H7 (cell line): ENCODE results near the gene GSN. TPM values are rescaled to one million over a fixed set of nuclear protein-coding genes. Genes with fewer than 3 reads are reported as not detected.

Experiments
- DNase-seq: peaks from one replicate; pipeline ENCODE4 v3.0.0; 2012
- H3K27me3 ChIP-seq: 2 replicates; pipeline ENCODE4 v1.6.0; 2011; ENCODE audit warnings: mild to moderate bottlenecking, low read length; ENCODE audit not compliant: control insufficient read depth, insufficient read depth
- H3K36me3 ChIP-seq: replicated peaks from 2 replicates; pipeline ENCODE4 v1.5.1; 2011; ENCODE audit warnings: low read length; ENCODE audit not compliant: control insufficient read depth, insufficient read depth
- H3K4me3 ChIP-seq: 2 replicates; pipeline ENCODE4 v1.5.1; 2011; ENCODE audit warnings: low read depth, mild to moderate bottlenecking, control low read depth, low read length, moderate library complexity; ENCODE audit not compliant: insufficient read depth
- total RNA-seq: library from RNA; depleted of rRNA; stranded (reverse); fragments of >200 nt; shearing (Covaris generic); gene quantifications from 2 replicates; pipeline ENCODE4 v1.2.3, GENCODE V29; 2014

Gene GSN
- total RNA-seq, 1 experiment from 2014 or later = 73.0 TPM

DNA sequence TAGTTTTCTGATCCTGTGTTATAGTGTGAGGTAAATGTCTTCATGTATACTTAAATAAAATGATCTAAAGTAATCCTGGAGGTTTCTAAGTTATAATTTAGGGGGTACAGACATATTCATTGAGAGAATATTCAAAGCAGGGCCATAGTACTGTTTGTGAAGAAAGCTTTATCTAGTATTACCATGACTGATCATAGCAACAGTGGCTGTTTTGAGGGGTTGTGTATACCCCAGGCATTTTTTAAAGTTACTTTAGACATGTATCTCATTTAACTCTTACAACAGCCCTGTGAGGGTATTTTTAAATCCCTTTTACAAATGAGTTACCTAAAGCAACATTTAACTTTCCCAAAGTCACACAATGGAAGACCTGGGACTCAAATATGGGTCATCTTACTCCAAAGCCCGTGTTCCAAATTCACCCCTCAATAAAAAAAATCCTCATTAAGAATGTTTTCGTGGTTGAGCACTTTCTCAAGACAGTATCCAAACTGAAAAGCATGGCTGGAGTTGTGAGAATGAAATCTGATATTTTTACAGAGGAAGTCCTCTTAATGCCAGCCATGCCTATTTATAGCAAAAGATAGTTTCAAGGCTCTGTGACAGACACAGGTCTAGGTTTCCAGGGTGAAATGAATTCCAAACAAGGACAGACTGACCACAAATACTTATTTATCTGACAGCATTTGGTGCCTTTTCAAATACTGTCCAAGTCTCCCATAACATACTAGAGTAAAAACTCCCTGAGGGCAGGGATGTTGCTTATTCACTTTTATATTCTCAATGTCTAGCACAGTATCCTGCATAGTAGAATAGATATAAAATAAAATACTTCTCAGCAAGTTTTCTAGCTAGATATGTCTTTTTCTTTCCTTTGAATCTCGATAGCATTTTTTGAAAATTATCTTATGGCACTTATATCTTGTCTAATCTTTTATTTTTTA lies 91.7 kb downstream of the GSN start:
- Histone ChIP-seq H3K4me3 (no peak overlapping the region), H3K36me3 (no peaks in the 10 kb centered on the region), H3K27me3 (no peaks in the 10 kb centered on the region)
- no peak for DNase-seq

DNA sequence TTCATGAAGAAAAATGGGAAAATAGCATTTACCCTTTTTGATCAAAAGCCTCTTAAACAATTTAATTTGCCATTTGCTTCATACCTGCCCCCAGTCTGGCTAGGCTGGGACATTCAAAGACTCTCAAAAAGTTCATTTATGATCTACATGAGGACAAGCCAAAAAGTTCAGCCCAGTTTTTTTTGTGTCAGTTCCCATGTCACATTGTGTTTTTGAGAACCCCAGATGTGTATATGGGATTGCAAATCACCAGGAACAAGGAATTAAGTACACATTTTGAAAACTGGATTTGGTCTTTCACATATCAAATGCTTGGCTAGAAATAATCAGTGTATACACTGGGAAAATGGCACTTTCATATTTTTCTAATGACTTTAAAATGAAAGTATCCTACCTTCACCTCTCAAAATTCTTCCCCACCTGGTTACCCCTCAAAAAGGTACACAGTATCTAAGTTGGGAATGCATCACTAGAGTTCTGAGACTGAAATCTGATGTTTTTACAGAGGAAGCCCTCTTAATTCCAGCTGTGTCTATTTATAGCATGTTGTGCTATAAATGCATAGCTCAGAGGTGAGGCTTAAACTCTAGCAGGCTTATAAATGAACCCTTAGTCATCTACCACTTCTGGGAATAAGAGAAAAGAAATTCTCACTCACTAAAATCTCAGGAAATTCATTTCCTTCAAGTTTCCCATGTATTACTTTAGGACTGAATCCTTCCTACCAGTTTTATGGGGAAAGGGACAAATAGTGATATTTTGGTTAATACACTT lies 92.8 kb downstream of the GSN start:
- DNase-seq = no peak
- Histone ChIP-seq H3K27me3 (no peaks in the 10 kb centered on the region), H3K36me3 (no peaks in the 10 kb centered on the region), H3K4me3 (no peak overlapping the region)

DNA sequence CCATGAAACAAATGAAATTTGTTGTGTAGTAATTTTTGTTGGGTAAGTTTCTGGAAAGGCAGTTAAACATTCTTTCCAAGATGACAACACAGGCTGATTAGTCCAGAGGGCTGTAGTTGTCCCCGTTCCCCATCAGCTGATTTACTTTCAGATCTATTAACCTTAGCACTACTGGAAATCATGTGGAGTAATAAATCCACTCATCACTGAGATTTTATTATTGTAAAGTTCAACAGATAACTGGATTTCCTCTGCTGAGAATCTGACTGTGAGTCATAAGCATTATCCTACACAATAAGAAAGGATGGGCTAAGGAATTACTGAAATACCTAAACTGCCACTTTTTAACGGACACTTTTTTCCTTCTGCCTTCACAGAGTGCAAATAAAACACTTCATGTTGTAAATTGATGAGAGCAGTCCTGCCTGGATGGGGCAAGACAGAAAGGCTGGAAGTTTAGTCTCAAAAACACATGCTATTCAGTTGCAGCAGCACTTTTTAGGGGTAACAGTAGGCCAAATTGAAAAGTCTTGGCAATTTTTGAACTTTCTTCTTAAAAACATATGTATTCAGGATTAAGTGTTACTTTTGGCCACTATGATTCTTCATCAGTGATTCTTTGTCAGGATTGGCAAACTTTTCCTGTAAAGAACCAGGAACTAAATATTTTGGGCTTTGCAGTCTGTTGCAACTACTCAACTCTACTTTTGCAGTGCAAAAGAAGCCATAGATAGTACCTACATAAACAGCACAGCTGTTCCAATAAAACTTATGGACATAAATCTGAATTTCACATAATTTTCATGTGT lies 95.1 kb downstream of the GSN start:
- no peak for DNase-seq
- Histone ChIP-seq H3K27me3 (no peaks in the 10 kb centered on the region), H3K36me3 (no peaks in the 10 kb centered on the region), H3K4me3 (no peak overlapping the region)

DNA sequence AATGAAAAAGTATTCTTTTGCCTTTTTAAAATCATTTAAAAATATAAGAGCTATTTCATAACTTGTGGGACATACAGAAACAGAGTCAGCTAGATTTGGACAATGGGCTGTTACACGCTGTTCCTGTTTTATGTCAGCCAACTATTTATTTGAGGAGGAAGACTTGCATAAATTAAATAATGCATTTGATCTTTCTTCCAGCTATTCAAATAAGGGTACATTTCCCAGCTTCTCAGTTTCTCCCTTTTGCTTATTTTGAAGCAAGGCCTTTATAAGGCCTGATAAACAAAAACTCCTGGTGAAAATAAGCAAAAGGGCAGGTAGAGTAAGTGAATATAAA lies 95.6 kb downstream of the GSN start:
- no peaks in the 10 kb centered on the region for H3K36me3 ChIP-seq
- no peak for DNase-seq
- no peaks in the 10 kb centered on the region for H3K27me3 ChIP-seq
- no peak overlapping the region for H3K4me3 ChIP-seq

DNA sequence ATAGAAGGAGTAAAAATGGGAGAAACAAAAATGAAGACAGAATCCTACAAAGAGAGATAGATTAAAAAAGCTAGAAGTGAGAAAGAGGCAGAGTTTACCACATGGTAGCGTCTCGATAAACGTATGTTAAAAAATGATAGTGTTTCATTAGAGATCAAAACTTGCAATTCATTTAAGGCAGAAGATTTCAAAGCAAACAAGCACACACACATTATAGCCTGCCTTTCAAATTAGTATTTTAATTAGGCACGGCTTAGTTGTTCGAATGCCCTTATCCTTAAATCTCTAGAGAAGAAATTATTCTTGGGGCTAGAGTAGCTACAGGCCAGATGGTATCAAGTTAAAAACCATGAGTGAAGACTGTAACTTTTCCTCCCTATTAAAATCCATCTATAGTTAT lies 96.1 kb downstream of the GSN start:
- DNase-seq = no peak
- peaks cover 3% of the 10 kb centered on the region for H3K27me3 ChIP-seq
- no peaks in the 10 kb centered on the region for H3K36me3 ChIP-seq
- H3K4me3 ChIP-seq = no peak overlapping the region

DNA sequence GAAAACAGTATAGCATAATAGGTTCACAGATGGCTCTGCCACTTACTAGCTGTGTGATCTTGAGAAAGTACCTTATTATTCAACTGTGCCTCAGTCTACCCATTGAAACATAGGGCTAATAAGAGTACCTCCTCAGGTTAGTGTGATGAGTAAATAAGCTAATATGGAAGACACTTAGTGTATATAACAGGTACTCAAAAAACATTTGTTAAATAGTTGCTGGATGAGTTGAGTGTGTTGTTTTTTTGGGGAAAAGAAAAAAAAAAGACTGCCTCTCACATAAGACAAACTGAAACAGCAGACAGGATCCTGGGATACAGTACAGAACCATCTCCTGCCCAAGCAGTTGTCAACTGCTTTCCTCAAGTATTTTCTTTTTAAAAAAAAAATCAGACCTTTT lies 96.9 kb downstream of the GSN start:
- Histone ChIP-seq H3K36me3 (no peaks in the 10 kb centered on the region), H3K27me3 (peaks cover 10% of the 10 kb centered on the region), H3K4me3 (no peak overlapping the region)

DNA sequence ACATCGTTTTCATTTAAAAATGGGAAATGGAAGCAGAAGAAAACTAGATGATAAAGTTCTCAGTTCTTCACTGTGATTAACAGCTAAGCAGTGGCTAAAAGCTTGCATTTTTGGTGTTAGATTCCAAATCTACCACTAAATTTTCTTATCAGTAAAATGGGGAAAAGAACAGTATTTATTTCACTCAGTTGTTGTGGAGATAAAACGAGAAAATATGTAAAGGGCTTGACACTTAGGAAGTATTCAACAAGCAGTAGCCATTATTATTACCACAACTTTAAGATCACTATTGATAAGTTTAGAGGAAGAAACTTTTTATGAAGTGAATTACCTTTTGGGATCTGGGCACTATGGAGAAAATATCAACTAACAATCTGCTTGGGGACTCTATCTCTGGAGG lies 97.6 kb downstream of the GSN start:
- no peaks in the 10 kb centered on the region for H3K36me3 ChIP-seq

More for the DNA sequence above, 96.9 kb downstream of the GSN start:
- DNase-seq = no peak

DNA sequence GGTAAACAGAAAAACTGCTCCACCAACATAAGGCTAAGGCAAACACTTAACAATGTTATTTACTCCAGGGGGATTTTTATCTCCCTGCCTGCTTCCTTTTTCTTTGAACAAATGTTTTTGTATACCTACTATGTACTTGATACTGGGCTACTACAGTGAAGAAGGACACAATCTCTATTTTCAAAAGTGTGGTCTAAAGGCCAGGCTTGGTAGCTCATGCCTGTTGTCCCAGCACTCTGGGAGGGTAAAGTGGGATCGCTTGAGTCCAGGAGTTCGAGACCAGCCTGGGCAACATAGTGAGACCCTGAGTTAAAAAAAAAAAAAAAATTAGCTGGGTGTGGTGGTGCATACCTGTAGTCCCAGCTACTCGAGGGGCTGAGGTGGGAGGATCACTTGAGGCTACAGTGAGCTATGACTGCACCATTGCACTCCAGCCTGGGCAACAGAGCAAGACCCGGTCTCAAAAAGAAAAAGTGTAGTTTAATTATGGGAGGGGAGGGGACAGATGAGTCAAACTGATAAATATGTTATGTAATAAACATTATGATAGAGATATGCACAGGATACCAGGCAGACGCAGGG lies 98.7 kb downstream of the GSN start:
- DNase-seq = no peak
- Histone ChIP-seq H3K27me3 (peaks cover 10% of the 10 kb centered on the region), H3K36me3 (no peaks in the 10 kb centered on the region), H3K4me3 (no peak overlapping the region)

More for the DNA sequence above, 97.6 kb downstream of the GSN start:
- no peak for DNase-seq
- no peak overlapping the region for H3K4me3 ChIP-seq
- H3K27me3 ChIP-seq = peaks cover 10% of the 10 kb centered on the region

DNA sequence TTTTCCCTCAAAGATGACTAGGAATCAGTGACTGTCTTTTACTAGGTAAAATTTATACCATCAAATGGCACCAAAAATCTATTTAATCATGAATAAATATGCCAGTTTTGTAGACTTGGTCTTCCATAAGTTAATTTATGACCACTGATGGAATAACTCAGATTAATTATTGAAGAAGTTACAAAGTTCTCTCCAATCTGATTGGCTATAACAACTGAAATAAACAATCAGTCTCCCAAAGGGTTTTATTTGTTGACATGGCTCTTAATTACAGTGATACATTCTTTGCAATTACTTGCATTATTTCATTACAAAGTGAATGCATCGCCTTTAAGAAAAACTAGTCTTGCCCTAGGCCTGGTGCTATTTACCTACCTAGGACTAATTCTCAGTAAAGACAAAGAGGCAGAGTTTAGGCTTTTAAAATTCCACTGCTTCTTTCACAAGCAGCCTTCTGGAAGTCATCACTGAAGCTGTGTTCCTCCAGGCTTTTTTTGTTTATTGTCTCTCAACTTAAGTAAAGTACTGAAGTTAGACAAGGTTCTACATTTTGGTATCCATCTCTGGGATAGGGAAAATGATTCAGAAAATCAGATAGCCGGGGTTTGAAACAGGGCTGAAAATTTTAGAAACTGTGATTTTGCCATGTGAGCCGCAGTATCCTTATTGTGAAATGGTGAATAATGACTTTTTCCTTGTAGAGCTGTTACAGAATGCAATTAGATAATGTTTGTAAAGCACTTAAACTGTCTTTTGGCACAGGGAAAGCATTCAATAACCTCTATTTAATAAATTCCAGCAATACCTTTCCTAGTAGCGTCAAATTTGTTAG lies 99.6 kb downstream of the GSN start:
- Histone ChIP-seq H3K36me3 (no peaks in the 10 kb centered on the region), H3K4me3 (no peak overlapping the region; the same call in 1 of the 2 replicates), H3K27me3 (peaks cover 10% of the 10 kb centered on the region)
- DNase-seq = no peak

DNA sequence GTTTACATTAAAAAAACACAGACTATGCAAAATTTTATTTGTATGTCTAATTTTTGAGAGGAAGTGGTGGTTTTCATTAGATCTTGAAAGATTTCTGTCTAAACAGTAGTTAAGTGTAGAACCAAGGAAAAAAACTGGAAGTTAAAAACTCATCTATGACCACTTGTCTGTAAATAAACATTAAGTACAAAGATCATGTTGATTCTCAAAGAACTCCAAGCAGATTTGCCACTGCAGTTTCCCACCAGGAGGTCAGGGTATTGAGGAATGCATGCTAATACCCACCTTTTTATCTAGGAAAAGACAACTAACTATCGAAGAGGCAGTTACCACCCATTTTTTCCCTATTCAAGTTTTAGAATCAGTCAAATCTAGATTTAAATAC lies 100.2 kb downstream of the GSN start:
- Histone ChIP-seq H3K27me3 (peaks cover 10% of the 10 kb centered on the region), H3K4me3 (no peak overlapping the region; the same call in 1 of the 2 replicates), H3K36me3 (no peaks in the 10 kb centered on the region)
- no peak for DNase-seq

DNA sequence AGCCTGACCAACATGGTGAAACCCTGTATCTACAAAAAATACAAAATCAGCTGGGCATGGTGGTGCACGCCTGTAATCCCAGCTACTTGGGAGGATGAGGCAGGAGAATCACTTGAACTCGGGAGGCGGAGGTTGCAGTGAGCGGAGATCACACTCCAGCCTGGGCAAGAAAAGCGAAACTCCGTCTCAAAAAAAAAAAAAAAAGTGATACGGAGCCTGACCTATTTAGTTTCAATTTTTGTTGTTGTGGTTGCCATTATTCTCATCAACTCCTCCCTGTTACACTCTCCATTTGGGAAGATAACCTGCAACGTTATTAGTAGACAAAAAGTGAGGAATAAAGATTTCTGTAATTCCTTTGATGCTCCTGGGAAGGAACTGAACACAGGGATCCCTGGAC lies 100.8 kb downstream of the GSN start:
- DNase-seq = no peak
- Histone ChIP-seq H3K36me3 (no peaks in the 10 kb centered on the region), H3K4me3 (no peak overlapping the region), H3K27me3 (peaks cover 10% of the 10 kb centered on the region)

DNA sequence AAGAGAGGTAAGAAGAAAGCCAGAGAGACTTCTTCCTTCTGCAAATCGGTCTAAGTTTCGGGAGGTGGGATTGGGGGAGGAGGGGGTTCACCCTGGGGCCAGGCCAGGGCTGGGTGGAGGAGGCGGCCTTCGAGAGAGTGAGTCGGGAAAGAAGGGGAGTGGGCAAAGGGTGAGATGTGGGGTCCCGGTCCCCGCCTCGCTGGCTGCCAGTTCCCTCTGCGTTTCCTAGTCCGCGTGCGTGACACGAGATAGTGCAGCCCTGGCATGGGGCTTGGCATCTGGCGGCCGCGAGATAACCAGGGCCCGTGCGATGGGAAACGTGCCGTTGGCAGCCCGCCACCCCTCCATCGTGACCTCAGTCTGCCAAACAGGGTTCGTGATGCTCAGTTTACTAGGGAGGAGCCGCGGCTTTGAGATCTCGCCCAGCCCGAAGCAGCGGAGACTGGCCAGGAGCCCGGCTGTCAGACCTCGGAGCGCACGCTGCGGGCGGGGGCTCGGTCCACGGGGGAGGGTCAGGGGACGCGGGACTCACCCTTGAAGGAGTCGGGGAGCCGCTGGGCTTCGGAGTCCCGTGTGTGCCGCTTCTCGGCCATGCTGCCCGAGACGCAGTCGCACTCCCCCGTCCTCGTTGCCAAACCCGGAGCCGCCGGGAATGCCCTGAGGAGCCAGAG lies 101.8 kb downstream of the GSN start, which contains the start of gene STOM:
Gene STOM, minus strand, starts transcription at position 656 of the 671 bp plus-strand sequence. Its CDS starts 63 bp downstream, at position 593.
- DNase-seq = no peak
- Histone ChIP-seq H3K27me3 (peaks cover 10% of the 10 kb centered on the region), H3K36me3 (no peaks in the 10 kb centered on the region), H3K4me3 (peak within 1 kb of the TSS; percentile 66)

DNA sequence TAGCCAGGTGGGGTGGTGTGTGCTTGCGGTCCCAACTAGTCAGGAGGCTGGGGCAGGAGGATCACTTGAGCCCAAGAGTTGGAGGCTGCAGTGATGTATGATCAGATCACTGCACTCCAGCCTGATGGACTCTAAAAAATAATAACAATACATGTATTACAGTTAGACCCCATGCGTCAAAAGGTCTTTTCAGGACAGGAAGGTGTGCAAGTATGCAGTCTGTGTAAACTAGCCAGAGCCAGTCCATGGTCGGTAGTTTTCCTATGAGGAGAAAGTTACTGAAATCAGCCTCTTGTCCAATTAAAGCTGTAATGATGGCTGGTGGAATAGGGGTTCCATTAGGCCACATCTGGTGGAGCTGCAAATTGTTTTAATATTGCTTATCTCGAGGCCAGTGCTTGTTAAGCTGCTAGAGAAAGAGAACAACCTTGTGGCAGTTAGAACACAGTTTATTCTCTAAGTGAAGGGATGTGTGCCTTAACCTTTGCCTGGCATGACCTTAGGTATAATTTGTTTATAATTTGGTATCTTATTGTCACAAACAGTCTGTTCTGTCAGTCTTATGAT lies 103.6 kb downstream of the GSN start:
- Histone ChIP-seq H3K27me3 (peaks cover 10% of the 10 kb centered on the region), H3K36me3 (no peaks in the 10 kb centered on the region), H3K4me3 (no peak overlapping the region)
- DNase-seq = no peak
